Activated T-cell treated with anti-CD3 and anti-CD28 coated beads, Interleukin-2, amount 50 U/mL, for 48 hours (primary cell): ENCODE measurements around the gene LOXL4.
"Not testable (repeated sequence)": the region's sequence is repeated elsewhere in the genome, so short reads cannot be mapped to it uniquely, and the experiment has no call there.

Experiments used
- DNase-seq, 2 experiments: peaks; one replicate each; pipeline ENCODE4 v3.0.0-alpha.2; 2020

The LOXL4 gene

DNA sequence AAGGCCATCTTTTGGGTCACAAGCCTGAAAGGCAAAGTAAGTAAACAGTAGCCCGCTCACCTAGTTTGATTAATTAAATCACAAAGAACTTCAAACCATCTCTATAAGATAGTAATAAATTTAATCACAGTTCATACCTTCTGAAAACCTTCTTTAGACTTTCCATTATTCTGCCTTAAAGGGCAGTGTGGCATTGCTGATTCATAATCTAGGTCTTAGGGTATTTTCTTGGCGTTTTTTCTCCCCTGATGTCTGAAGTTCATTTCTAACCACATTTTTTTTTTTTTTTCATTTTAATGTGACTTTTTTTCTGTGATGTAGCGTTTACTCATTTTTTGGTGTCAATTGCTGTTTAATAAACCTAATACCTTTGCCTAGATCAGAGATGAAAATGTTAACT lies 27.5 kb downstream of the LOXL4 start:
- no peak for DNase-seq

DNA sequence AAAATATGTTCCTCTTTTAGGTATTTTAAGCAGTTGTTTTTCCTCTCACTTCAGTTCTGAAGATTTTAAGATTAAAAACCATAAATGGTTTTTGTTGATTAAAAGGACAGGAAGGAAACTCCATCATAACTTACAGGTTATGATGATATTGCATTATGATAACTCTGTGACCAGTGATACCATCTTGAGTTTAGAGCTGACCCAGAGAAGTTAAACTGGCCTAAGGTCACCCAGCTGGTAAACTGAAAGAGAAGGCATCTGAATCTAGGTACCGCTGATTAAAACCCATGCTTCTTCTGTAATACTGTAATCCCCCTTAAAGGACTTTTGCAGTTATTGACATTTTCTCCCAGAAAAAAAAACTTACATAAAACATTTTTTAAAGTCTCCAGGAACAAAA lies 29.6 kb downstream of the LOXL4 start:
- DNase-seq, result no peak

DNA sequence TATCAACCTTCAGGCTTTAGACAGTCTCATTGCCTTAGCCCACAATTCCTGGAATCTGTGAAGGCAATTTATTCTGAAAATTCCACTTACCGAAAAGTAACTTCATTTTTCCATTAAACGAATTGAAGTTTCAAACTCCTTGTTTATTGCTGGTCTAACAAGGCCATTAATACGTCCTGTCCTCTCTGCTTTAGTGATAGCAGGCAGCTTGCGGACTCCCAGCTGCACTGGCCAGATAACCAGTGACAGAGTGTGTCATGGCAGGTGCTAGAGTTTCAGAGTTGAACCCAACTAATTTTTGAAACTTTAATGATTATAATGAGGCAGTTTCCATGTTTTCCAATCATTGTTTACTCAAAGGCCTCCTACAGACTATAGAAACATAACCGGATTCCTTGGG lies 31.1 kb downstream of the LOXL4 start:
- no peak for DNase-seq

DNA sequence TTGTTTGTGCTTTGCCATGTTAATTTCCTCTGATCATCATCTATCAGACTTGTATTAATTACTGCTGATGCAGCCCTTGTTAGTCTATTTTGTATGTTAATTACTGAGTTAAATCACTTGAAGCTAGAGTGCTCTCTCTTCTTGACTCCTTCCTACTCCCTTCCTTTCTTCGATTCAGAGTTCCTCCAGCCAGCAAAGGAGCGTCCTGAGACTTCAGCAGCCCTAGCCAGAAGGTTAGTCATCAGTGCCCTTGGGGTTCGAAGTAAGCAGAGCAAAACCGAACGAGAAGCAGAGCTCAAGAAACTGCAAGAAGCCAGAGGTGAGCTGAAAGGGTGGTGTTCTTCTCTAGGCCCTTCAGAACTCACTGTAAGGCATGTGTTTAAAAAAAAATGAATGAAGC lies 32.1 kb downstream of the LOXL4 start:
- no peak for DNase-seq

DNA sequence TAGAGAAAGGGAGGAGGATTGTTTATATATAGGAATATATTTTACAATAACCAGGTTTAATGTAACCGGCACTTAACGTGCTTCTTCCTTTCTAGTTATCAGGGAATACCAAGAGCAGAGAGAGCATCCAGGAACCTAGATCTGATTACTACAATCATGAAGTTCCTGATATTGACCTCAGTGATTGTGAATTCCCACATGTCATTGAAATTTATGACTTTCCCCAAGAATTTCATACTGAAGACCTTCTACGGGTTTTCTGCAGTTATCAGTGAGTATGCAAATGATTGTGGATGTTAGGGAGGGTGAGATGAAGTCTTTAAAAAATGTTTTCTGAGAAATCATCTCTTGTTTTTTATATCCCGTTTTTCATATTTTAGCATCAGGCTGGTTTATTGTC lies 36.6 kb downstream of the LOXL4 start:
- no peak for DNase-seq

DNA sequence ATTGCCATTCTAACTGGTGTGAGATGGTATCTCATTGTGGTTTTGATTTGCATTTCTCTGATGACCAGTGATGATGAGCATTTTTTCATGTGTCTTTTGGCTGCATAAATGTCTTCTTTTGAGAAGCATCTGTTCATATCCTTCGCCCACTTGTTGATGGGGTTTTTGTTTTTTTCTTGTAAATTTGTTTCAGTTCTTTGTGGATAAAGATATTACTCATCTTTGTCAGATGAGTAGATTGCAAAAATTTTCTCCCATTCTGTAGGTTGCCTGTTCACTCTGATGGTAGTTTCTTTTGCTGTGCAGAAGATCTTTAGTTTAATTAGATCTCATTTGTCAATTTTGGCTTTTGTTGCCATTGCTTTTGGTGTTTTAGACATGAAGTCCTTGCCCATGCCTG lies 39.7 kb downstream of the LOXL4 start:
- not testable (repeated sequence) for DNase-seq

DNA sequence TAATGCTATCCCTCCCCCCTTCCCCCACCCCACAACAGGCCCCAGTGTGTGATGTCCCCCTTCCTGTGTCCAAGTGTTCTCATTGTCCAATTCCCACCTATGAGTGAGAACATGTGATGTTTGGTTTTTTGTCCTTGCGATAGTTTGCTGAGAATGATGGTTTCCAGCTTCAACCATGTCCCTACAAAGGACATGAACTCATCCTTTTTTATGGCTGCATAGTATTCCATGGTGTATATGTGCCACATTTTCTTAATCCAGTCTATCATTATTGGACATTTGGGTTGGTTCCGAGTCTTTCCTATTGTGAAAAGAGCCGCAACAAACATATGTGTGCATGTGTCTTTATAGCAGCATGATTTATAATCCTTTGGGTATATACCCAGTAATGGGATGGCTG lies 40.3 kb downstream of the LOXL4 start:
- DNase-seq, result not testable (repeated sequence)

DNA sequence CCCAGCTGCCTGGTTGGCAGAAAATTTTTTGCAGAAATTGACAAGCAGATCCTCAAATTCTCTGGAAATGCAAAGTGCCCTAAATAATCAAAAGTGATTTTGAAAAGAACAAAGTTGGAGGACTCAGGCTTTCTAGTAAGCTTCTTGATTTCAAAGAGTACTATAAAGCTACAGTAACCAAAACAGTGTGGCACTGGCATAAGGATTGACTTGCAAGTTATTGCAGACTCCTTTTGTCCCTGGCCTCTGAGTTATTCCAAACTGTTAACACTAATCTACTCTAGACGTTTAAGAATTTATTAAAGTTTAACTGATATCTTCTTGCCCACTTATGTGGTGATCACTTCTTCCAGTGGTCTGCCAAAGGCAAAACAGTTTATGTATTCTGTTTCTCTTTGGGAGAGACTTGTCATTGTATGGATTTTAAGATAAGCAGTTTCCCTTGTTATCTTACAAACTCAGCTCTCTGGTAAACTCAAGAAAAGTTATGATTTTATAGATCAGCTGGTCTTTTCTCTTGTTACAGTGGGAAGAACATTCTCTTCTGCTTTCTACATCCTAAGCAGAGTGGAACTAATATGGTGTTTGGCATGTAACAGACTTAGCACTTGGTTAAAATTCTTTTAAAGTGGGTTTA lies 41.4 kb downstream of the LOXL4 start:
- no peak for DNase-seq

DNA sequence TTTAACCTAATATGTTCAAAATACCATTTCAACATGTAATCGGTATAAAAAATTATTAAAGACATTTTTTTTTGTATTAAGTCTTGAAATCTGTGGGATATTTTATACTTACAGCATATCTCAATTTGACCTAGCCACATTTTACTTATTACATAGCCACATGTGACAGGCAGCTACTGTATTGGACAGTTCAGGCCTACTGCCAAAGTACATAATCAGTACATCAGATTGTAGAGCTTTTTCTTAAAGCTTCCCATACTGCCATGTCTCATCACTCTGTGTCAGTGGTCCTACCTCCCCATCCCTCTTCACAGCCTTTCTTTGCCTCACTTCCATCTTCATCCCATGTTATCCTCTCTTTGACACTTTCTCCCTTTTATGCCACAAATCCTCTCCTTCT lies 43.0 kb downstream of the LOXL4 start:
- DNase-seq, result no peak

DNA sequence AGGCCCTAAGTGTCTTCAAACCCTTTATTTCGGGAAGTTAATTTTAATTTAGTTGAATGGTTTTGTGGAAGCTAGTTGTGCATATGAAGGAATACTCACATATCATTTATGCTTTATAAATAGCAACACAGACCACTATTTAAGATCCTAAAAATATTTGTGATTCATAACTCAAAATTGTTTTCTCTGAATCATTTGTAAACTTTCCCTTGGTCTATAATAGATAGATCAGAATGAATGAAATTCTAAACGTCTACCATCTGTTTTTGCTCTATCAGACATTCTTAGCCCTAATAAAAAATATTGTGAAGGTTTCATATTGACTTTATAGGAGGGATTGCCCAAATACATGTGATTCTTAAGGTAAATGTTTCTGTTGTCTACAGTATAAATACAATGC lies 43.5 kb downstream of the LOXL4 start:
- DNase-seq, result no peak

DNA sequence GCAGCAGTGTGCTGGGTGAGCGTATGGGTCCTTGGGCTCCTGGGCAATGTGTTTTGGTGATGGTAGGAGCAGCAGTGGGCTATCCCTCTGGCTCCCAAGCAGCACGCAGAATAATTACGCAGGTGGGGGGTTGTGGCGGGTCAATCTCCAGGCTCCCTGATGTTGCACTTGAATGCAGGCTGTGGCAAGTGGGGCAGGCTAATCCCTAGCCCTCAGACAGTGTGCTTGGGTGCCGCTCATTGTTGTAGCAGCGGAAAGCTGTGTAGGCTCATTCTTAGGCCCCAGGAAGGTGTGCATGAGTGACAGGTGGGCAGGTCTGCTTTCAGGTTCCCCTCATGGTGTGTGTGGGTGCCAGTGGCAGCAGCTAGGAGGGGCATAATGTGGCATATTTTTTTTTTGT lies 44.1 kb downstream of the LOXL4 start:
- no peak for DNase-seq

DNA sequence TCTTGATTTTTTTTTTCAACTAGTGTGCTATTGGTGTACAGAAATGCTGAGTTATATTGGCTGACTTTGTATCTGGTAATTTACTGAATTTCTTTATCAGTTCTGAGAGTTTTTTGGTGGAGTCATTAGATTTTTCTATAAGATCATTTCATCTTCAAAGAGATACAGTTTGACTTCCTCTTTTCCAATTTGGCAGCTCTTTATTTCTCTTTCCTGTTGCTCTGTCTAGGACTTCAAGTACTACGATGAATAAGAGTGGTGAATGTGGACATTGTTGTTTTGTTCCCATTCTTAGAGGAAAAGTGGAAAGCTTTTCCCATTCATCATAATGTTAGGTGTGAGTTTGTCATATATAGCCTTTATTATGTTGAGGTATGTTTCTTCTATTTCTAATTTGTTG lies 50.2 kb downstream of the LOXL4 start:
- DNase-seq, result no peak

DNA sequence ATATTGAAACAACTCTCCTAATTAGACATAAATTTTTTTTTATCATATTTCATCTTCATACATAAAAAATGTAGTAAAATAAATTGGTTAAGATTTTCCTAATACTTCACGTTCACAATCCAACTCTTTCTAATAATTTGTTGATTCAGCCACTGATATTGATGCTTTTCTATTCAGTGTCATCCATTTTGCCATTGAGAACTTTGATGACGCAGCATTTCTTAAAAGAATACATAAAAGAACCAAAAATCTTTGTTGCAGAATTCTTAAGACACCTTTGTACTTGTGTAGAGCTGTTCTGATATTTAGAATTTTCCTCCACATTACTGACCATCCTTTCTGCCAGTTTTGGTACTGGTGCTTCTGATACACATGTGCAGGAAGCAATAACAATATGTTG lies 52.6 kb downstream of the LOXL4 start:
- DNase-seq, result no peak

DNA sequence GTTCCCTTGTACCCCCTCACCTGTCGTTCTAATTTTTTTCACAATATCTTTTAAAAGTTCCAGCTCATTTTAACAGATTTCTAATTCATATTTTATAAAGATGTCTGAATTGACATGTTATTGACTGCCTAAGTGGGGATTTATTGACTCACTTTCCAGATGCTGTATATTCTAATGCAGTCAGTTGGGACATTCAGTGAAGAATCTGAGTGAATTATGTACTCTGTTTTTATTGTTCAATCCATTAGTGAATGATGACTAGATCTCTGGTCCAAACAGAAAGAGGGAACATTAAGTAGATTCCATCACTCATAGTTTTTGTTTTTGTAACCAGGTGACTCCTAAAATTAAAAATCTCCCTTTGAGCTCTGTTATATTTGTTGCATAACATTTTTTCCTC lies 54.3 kb downstream of the LOXL4 start:
- no peak for DNase-seq

DNA sequence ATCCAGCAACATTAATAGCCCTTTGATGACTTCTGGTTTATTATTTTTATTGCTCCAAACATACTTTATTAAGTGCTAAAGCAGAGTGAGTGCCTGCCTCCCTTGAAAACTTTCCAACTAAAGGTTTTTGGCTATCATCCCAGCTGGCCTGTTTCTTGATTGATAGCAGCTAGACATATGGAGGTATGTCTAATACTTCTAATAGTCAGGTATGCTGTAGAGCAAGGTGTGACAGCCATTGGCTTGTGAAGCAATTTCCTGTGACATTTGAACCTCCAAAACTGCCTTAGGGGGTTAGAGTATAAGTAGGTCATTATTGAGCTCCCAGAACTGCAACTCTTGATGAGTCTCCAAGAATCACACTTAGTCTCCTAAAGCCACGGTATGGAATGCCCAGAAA lies 55.8 kb downstream of the LOXL4 start:
- DNase-seq, result no peak

DNA sequence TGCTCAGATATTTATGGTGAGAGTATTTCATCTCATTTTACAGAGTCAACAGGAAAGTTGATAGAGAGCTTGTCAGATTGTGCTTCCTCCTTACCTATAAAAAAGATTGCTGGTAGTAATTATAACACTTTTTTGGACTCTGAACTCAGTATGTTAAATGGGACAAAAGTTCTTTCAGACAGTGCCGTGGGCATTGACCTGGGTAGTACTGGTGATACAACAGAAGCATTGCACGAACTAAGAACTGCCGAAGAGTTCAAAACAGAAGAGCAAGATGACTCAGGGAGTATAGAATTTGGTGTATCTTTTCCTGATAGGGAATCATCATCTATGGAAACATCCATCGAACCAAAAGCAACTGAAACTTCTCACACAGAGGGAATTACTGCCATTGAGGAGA lies 58.6 kb downstream of the LOXL4 start:
- no peak for DNase-seq

DNA sequence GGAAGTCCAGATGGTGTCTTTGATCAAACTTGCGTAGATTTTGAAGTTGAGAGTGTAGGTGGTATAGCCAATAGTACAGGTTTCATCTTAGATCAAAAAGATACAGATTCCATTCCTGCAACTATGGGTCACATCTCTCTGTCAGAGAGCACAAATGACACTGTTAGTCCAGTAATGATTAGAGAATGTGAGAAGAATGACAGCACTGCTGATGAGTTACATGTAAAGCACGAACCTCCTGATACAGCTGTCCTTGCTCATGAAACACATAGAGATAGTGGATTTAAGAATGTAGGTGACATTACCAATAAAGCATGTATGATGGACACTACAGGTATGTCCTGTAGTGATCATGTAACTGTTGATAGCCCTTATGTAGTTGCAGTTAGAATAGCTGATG lies 59.1 kb downstream of the LOXL4 start:
- no peak for DNase-seq

DNA sequence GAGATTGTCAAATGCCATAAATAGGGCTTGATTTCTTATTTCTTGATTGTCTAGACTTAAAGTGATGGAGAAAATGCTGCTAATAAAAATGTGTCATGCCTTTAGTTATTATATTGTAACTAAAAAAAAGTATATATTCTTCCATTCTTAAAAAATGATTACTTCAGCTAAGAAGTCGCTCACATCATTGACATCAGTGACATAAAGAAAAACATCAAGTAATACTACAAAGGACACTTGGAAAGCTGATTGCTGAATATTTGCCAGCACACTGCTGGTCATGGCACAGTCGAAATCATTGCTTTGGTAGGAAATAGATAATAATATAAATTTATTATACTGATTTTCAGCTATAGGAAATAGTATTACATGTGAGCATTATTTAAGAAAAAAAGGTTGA lies 62.6 kb downstream of the LOXL4 start:
- DNase-seq, result no peak

DNA sequence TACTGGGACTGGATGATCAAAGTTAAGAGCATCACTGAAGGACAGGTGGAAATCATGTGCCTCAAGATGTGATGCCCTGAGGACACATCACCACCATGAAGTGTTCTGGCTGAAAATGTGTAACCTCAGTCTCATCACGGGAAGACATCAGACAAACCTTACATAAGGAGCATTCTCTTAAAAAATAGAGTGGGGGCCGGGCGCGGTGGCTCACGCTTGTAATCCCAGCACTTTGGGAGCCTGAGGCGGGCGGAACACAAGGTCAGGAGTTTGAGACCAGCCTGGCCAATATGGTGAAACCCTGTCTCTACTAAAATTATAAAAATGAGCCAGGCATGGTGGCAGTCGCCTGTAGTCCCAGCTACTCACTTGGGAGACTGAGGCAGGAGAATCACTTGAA lies 65.6 kb downstream of the LOXL4 start:
- no peak for DNase-seq

DNA sequence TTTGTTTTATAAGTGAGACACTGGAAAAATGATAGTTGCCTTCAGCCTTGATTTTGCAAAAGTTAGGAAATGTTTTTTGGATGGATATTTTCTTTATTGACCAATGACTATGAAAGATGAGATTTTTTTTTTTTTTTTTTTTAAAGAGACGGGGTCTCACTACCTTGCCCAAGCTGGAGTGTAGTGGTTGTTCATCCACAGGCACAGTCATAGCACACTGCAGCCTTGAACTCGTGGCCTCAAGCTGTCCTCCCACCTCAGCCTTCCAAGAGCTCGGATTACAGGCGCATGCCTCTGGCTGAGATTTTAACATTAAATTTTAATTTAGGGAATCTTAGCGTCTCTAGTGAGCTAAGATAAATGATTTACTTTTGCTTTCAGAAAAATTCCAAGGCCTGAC lies 66.2 kb downstream of the LOXL4 start:
- no peak for DNase-seq
